Placental pericyte (primary cell): ENCODE measurements around the gene EDEM2. TPM values are rescaled to one million over a fixed set of nuclear protein-coding genes. Genes with fewer than 3 reads are reported as not detected.

Experiments
- small RNA-seq: library from RNA; depleted of rRNA; stranded (forward); fragments of <200 nt; gene quantifications from one replicate; pipeline ENCODE3, GENCODE V24; 2012; ENCODE audit warnings: low replicate concordance
- total RNA-seq: library from RNA; depleted of rRNA; stranded (reverse); fragments of >200 nt; gene quantifications from 2 replicates; pipeline ENCODE4 v1.2.3, GENCODE V29; 2012

Gene EDEM2
- total RNA-seq: 29.3 and 62.4 TPM in 2 replicates

DNA sequence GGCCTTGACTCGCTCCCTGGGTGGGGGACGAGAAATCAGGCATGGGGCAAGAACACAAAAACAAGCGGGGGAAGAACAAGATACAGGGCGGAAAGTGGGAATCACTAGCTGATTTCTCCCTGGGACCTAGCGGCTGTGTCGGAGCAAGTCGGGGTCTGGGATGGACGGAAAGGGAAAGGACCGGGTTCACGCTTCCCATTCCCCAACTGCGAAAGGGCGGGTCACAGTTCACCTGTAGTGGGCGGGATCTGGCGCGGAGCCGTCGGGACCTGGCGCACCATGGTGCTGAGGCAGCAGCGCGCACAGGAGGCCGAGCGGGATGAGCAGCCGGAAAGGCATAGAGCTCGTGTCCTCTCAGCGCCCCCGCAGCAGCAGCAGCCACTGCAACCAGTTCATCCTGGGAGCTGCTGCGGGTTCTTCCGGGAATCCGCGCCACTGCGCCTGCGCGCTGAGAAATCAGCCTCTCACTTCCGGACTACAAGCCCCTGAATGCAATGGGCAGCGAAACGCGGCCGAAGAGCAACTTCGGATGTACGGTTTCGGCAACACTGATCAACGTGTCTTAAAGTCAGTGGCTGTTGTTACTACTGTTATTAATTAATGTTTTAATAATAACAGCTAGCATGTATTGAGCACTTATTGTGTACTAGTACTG lies at the start of gene EDEM2:
Gene EDEM2, minus strand, starts transcription at position 417 of the 655 bp plus-strand sequence. Its CDS starts 78 bp downstream, at position 339.

DNA sequence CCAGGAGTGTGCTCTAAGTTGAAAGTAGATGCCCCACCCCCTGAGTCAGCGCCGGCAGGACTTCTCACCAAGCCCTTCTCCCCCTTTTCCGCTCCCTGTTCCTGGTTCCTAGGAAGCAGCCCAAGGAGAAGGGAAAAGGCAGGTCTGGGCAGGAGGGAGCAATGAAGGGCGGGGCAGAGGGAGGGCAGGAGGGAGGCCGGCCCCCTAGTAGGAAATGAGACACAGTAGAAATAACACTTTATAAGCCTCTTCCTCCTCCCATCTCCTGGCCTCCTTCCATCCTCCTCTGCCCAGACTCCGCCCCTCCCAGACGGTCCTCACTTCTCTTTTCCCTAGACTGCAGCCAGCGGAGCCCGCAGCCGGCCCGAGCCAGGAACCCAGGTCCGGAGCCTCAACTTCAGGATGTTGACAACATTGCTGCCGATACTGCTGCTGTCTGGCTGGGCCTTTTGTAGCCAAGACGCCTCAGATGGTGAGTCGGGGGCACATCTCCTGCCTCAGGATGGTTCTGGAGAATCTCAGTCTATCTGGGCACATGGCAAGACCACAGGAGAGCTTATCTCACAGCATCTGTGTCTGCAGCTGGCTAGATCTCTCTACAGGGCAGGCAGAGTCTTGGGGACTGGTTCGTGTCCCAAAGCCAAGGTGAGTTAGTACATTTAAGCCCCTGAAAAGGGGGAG lies 24.8 kb upstream of the EDEM2 start, which contains the start of gene PROCR:
Gene PROCR, plus strand, starts transcription at position 320 of the 681 bp plus-strand sequence. Its CDS starts 83 bp downstream, at position 403.

GRCh38 chr20:35092524-35093266 lies 54.4 kb downstream of the EDEM2 start, which contains the start of gene TRPC4AP:
TSS of gene TRPC4AP (minus strand) at chr20:35092807. CDS start at chr20:35092781, 26 bp downstream.

Small RNAs within 50 kb of the gene (small RNA-seq; reads per million reads assigned to genes)
- gene RF00275 (not detected), gene RNA5SP483 (not detected)

Other genes starting within 250 kb of the EDEM2 start
- 61.1 and 88.0 TPM in 2 replicates for gene GSS, start 191.5 kb downstream of the EDEM2 start, total RNA-seq
- under 0.01 TPM in 1 of 2 replicates, not detected in the other for gene MYH7B, start 191.5 kb downstream of the EDEM2 start, total RNA-seq
- 107 and 111 TPM in 2 replicates for gene TRPC4AP, start 54.5 kb downstream of the EDEM2 start, total RNA-seq
- gene PROCR, start 24.7 kb upstream of the EDEM2 start, total RNA-seq: 30.5 and 48.8 TPM in 2 replicates
- gene MMP24, start 79.4 kb upstream of the EDEM2 start, total RNA-seq: 0.22 and 0.43 TPM in 2 replicates
- 13.8 and 16.0 TPM in 2 replicates for gene MMP24OS, start 130.8 kb upstream of the EDEM2 start, total RNA-seq
- gene EIF6, start 137.4 kb upstream of the EDEM2 start, total RNA-seq: 149 and 187 TPM in 2 replicates
- gene FAM83C, start 145.1 kb upstream of the EDEM2 start, total RNA-seq: not detected in 2 replicates